ENCODE results near the gene CCDC159. TPM values are rescaled to one million over a fixed set of nuclear protein-coding genes. Genes with fewer than 3 reads are reported as not detected.
"Not testable (repeated sequence)": the region's sequence is repeated elsewhere in the genome, so short reads cannot be mapped to it uniquely, and the experiment has no call there.

CCDC159 gene
- total RNA-seq, 3 donors from 2014 or later (not counting 1 experiment from before 2014, with no cell fraction given): 86.9 to 94.9 (median 91.8) TPM

- Mint-ChIP-seq H3K4me3 (no peak overlapping the region), H3K36me3 (no peaks in the 10 kb centered on the region), H3K9me3 (no peaks in the 10 kb centered on the region), H3K4me1 (peaks cover 24 to 28% of the 10 kb centered on the region in 2 donors), H3K27me3 (ENCODE audit: low read depth in 2 of 2) (peaks cover 0 to 8% of the 10 kb centered on the region in 2 donors), H3K27ac (peak overlapping the region; percentile 47 to 64)
- DNase-seq: peak in 1 of 2 donors; percentile 28
- ATAC-seq: no peak
- peaks cover 55% of the 10 kb centered on the region for H3K4me1 ChIP-seq (ENCODE audit: control insufficient read depth, insufficient read depth, low read length)
- peaks cover 4% of the 10 kb centered on the region for H3K27me3 ChIP-seq (ENCODE audit: control insufficient read depth, insufficient read depth, low read length)
- H3K36me3 ChIP-seq (ENCODE audit: control insufficient read depth, insufficient read depth, low read length): no peaks in the 10 kb centered on the region
- intact Hi-C loops (cut with micrococcal nuclease): loop anchor here (10.0 kb wide), 1 partner anchor 128 kb away; the partner anchor contains the start of gene ZNF653
- no peak overlapping the region for H3K27ac ChIP-seq (ENCODE audit: low read length)
- TF ChIP-seq CTCF (IDR thresholded peaks at IDR 0.05): no peak
- H3K4me3 ChIP-seq (ENCODE audit: low read length): no peak overlapping the region
- no peaks in the 10 kb centered on the region for H3K9me3 ChIP-seq (ENCODE audit: control insufficient read depth, insufficient read depth, low read length)
These were observed 30.9 kb downstream of the CCDC159 start for GRCh38 chr19:11377237-11377636.

GRCh38 chr19:11377756-11378155, 31.4 kb downstream of the CCDC159 start:
- DNase-seq: no peak
- Histone ChIP-seq H3K27me3 (ENCODE audit: control insufficient read depth, insufficient read depth, low read length) (peaks cover 6% of the 10 kb centered on the region), H3K27ac (ENCODE audit: low read length) (no peak overlapping the region), H3K4me3 (ENCODE audit: low read length) (no peak overlapping the region), H3K4me1 (ENCODE audit: control insufficient read depth, insufficient read depth, low read length) (peaks cover 59% of the 10 kb centered on the region), H3K36me3 (ENCODE audit: control insufficient read depth, insufficient read depth, low read length) (no peaks in the 10 kb centered on the region), H3K9me3 (ENCODE audit: control insufficient read depth, insufficient read depth, low read length) (no peaks in the 10 kb centered on the region)
- no peak for ATAC-seq
- intact Hi-C loops (cut with micrococcal nuclease): loop anchor here (10.0 kb wide), 1 partner anchor 127 kb away; the partner anchor contains the start of gene ZNF653
- Mint-ChIP-seq H3K4me3 (no peak overlapping the region), H3K9me3 (no peaks in the 10 kb centered on the region), H3K36me3 (no peaks in the 10 kb centered on the region), H3K27ac (no peak overlapping the region), H3K4me1 (peaks cover 26 to 30% of the 10 kb centered on the region in 2 donors), H3K27me3 (ENCODE audit: low read depth in 2 of 2) (peaks cover 0 to 11% of the 10 kb centered on the region in 2 donors)
- TF ChIP-seq CTCF (IDR thresholded peaks at IDR 0.05): no peak
- WGBS (ENCODE audit: insufficient coverage): 100% methylated on average over 3 of the region's 3 CpGs

- H3K4me3 Mint-ChIP-seq: no peak overlapping the region
- ATAC-seq (no peak), DNase-seq (peak; percentile 30 to 37)
- H3K27ac Mint-ChIP-seq: no peak overlapping the region
- H3K36me3 Mint-ChIP-seq: no peaks in the 10 kb centered on the region
- H3K9me3 ChIP-seq (ENCODE audit: control insufficient read depth, insufficient read depth, low read length): no peaks in the 10 kb centered on the region
- no peak overlapping the region for H3K4me3 ChIP-seq (ENCODE audit: low read length)
- no peak overlapping the region for H3K27ac ChIP-seq (ENCODE audit: low read length)
- peaks cover 13% of the 10 kb centered on the region for H3K27me3 ChIP-seq (ENCODE audit: control insufficient read depth, insufficient read depth, low read length)
- intact Hi-C loops (cut with micrococcal nuclease): loop anchor here (10.0 kb wide), 1 partner anchor 126 kb away; the partner anchor contains the start of gene ZNF653
- peaks cover 0 to 17% of the 10 kb centered on the region in 2 donors for H3K27me3 Mint-ChIP-seq (ENCODE audit: low read depth in 2 of 2)
- peaks cover 29 to 37% of the 10 kb centered on the region in 2 donors for H3K4me1 Mint-ChIP-seq
- 71% methylated on average over 7 of the region's 8 CpGs for WGBS (ENCODE audit: insufficient coverage)
- peak; percentile 30 for TF ChIP-seq CTCF (IDR thresholded peaks at IDR 0.05)
- no peaks in the 10 kb centered on the region for H3K36me3 ChIP-seq (ENCODE audit: control insufficient read depth, insufficient read depth, low read length)
- peaks cover 66% of the 10 kb centered on the region for H3K4me1 ChIP-seq (ENCODE audit: control insufficient read depth, insufficient read depth, low read length)
- no peaks in the 10 kb centered on the region for H3K9me3 Mint-ChIP-seq
These were observed 32.2 kb downstream of the CCDC159 start for GRCh38 chr19:11378319-11379189.

- not testable (repeated sequence) for ATAC-seq; H3K4me3 ChIP-seq (ENCODE audit: low read length); H3K36me3 Mint-ChIP-seq; H3K27ac ChIP-seq (ENCODE audit: low read length); H3K36me3 ChIP-seq (ENCODE audit: control insufficient read depth, insufficient read depth, low read length); H3K4me3 Mint-ChIP-seq; H3K9me3 Mint-ChIP-seq; DNase-seq; H3K9me3 ChIP-seq (ENCODE audit: control insufficient read depth, insufficient read depth, low read length)
- 97% methylated on average over 14 of the region's 14 CpGs for WGBS (ENCODE audit: insufficient coverage)
- Mint-ChIP-seq H3K27me3 (ENCODE audit: low read depth in 2 of 2) (peaks cover 0 to 17% of the 10 kb centered on the region in 2 donors), H3K27ac (peak overlapping the region in 1 of 2 donors; percentile 97), H3K4me1 (peaks cover 29 to 37% of the 10 kb centered on the region in 2 donors)
- peaks cover 14% of the 10 kb centered on the region for H3K27me3 ChIP-seq (ENCODE audit: control insufficient read depth, insufficient read depth, low read length)
- intact Hi-C loops (cut with micrococcal nuclease): loop anchor here (10.0 kb wide), 1 partner anchor 125 kb away; the partner anchor contains the start of gene ZNF653
- H3K4me1 ChIP-seq (ENCODE audit: control insufficient read depth, insufficient read depth, low read length): peaks cover 65% of the 10 kb centered on the region
These were observed 33.0 kb downstream of the CCDC159 start for GRCh38 chr19:11379269-11379845.

Measured in natural killer cell (primary cell).